Astrocyte (in vitro differentiated cells and primary cell): Measurements from ENCODE around the gene NEUROG1.

Experiments
- CTCF ChIP-seq: IDR thresholded peaks from 2 replicates; pipeline ENCODE4 v1.5.1; 2011; ENCODE audit warnings: low read depth, mild to moderate bottlenecking, inconsistent platforms, low read length, moderate library complexity; ENCODE audit not compliant: insufficient read depth
- EZH2 ChIP-seq: IDR thresholded peaks from 2 replicates; pipeline ENCODE4 v1.6.1; 2012; ENCODE audit warnings: mild to moderate bottlenecking, low read length, inconsistent platforms; ENCODE audit not compliant: insufficient read depth

- TF ChIP-seq CTCF (no peak), EZH2 (no peak)
Measured at GRCh38 chr5:135570453-135570764, 34.6 kb upstream of the NEUROG1 start.
